Measurements from ENCODE around the gene DALRD3. TPM values are rescaled to one million over a fixed set of nuclear protein-coding genes. Genes with fewer than 3 reads are reported as not detected.

The DALRD3 gene
- total RNA-seq, 1 donor from 2014 or later: 26.3 TPM

GRCh38 chr3:49025793-49026520, 7.6 kb upstream of the DALRD3 start:
- Mint-ChIP-seq H3K9me3 (ENCODE audit: unreplicated experiment) (peaks cover 16% of the 10 kb centered on the region), H3K36me3 (ENCODE audit: unreplicated experiment) (no peaks in the 10 kb centered on the region), H3K4me1 (ENCODE audit: low read depth, unreplicated experiment) (peaks cover 15% of the 10 kb centered on the region), H3K4me3 (ENCODE audit: unreplicated experiment) (peak overlapping the region; percentile 25), H3K27me3 (ENCODE audit: unreplicated experiment) (peaks cover 18% of the 10 kb centered on the region), H3K27ac (ENCODE audit: unreplicated experiment) (no peak overlapping the region)
- TF ChIP-seq CTCF (IDR thresholded peaks at IDR 0.05; ENCODE audit: partially characterized antibody, unreplicated experiment): no peak
- no peak for DNase-seq

- Mint-ChIP-seq H3K36me3 (ENCODE audit: unreplicated experiment) (no peaks in the 10 kb centered on the region), H3K4me3 (ENCODE audit: unreplicated experiment) (peak overlapping the region; percentile 25), H3K4me1 (ENCODE audit: low read depth, unreplicated experiment) (peaks cover 15% of the 10 kb centered on the region), H3K27me3 (ENCODE audit: unreplicated experiment) (peaks cover 14% of the 10 kb centered on the region), H3K9me3 (ENCODE audit: unreplicated experiment) (peaks cover 16% of the 10 kb centered on the region), H3K27ac (ENCODE audit: unreplicated experiment) (no peak overlapping the region)
- DNase-seq: no peak
- TF ChIP-seq CTCF (IDR thresholded peaks at IDR 0.05; ENCODE audit: partially characterized antibody, unreplicated experiment): no peak
Observed at GRCh38 chr3:49025005-49025792, 6.8 kb upstream of the DALRD3 start.

GRCh38 chr3:49024449-49024848, 6.1 kb upstream of the DALRD3 start:
- peaks cover 14% of the 10 kb centered on the region for H3K27me3 Mint-ChIP-seq (ENCODE audit: unreplicated experiment)
- H3K4me1 Mint-ChIP-seq (ENCODE audit: low read depth, unreplicated experiment): peaks cover 15% of the 10 kb centered on the region
- H3K9me3 Mint-ChIP-seq (ENCODE audit: unreplicated experiment): peaks cover 13% of the 10 kb centered on the region
- H3K27ac Mint-ChIP-seq (ENCODE audit: unreplicated experiment): no peak overlapping the region
- TF ChIP-seq CTCF (IDR thresholded peaks at IDR 0.05; ENCODE audit: partially characterized antibody, unreplicated experiment): no peak
- no peak overlapping the region for H3K4me3 Mint-ChIP-seq (ENCODE audit: unreplicated experiment)
- H3K36me3 Mint-ChIP-seq (ENCODE audit: unreplicated experiment): no peaks in the 10 kb centered on the region
- no peak for DNase-seq

GRCh38 chr3:49023775-49024174, 5.4 kb upstream of the DALRD3 start:
- H3K4me1 Mint-ChIP-seq (ENCODE audit: low read depth, unreplicated experiment): peaks cover 16% of the 10 kb centered on the region
- H3K9me3 Mint-ChIP-seq (ENCODE audit: unreplicated experiment): peaks cover 14% of the 10 kb centered on the region
- no peak overlapping the region for H3K27ac Mint-ChIP-seq (ENCODE audit: unreplicated experiment)
- peaks cover 14% of the 10 kb centered on the region for H3K27me3 Mint-ChIP-seq (ENCODE audit: unreplicated experiment)
- H3K4me3 Mint-ChIP-seq (ENCODE audit: unreplicated experiment): peak overlapping the region; percentile 30
- no peak for DNase-seq
- TF ChIP-seq CTCF (IDR thresholded peaks at IDR 0.05; ENCODE audit: partially characterized antibody, unreplicated experiment): no peak
- no peaks in the 10 kb centered on the region for H3K36me3 Mint-ChIP-seq (ENCODE audit: unreplicated experiment)

GRCh38 chr3:49022688-49023171, 4.3 kb upstream of the DALRD3 start:
- no peak for DNase-seq
- Mint-ChIP-seq H3K4me3 (ENCODE audit: unreplicated experiment) (peak overlapping the region; percentile 92), H3K36me3 (ENCODE audit: unreplicated experiment) (no peaks in the 10 kb centered on the region), H3K27me3 (ENCODE audit: unreplicated experiment) (peaks cover 14% of the 10 kb centered on the region), H3K9me3 (ENCODE audit: unreplicated experiment) (peaks cover 15% of the 10 kb centered on the region), H3K27ac (ENCODE audit: unreplicated experiment) (peak overlapping the region; percentile 90), H3K4me1 (ENCODE audit: low read depth, unreplicated experiment) (peaks cover 11% of the 10 kb centered on the region)
- no peak for TF ChIP-seq CTCF (IDR thresholded peaks at IDR 0.05; ENCODE audit: partially characterized antibody, unreplicated experiment)
